ENCODE results near the gene GSTA4.

GSTA4 gene

DNA sequence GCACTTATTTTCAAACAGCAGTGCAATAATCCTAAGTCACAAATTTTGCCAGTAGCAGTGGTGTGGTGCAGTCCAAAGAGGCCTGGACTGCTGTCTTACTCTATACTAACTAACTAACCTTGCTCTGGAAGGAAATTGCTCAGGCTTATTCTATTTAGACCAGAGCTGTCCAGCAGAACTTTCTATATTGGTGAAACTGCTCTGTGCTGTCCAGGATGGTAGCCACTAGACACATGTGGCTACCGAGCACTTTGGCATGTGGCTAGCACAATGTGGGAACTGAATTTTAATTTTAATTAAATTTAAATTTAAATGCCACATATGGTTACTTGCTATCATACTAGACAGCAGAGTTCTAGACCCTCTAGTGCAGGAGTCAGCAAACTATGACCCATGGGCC, 43.1 kb upstream of the GSTA4 start:
- no peak for DNase-seq (ENCODE audit: extremely low read depth, low read depth)
- TF ChIP-seq, protein P1, sequence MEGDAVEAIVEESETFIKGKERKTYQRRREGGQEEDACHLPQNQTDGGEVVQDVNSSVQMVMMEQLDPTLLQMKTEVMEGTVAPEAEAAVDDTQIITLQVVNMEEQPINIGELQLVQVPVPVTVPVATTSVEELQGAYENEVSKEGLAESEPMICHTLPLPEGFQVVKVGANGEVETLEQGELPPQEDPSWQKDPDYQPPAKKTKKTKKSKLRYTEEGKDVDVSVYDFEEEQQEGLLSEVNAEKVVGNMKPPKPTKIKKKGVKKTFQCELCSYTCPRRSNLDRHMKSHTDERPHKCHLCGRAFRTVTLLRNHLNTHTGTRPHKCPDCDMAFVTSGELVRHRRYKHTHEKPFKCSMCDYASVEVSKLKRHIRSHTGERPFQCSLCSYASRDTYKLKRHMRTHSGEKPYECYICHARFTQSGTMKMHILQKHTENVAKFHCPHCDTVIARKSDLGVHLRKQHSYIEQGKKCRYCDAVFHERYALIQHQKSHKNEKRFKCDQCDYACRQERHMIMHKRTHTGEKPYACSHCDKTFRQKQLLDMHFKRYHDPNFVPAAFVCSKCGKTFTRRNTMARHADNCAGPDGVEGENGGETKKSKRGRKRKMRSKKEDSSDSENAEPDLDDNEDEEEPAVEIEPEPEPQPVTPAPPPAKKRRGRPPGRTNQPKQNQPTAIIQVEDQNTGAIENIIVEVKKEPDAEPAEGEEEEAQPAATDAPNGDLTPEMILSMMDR (IDR thresholded peaks at IDR 0.05; ENCODE audit: low read depth, low read length) = no peak

DNA sequence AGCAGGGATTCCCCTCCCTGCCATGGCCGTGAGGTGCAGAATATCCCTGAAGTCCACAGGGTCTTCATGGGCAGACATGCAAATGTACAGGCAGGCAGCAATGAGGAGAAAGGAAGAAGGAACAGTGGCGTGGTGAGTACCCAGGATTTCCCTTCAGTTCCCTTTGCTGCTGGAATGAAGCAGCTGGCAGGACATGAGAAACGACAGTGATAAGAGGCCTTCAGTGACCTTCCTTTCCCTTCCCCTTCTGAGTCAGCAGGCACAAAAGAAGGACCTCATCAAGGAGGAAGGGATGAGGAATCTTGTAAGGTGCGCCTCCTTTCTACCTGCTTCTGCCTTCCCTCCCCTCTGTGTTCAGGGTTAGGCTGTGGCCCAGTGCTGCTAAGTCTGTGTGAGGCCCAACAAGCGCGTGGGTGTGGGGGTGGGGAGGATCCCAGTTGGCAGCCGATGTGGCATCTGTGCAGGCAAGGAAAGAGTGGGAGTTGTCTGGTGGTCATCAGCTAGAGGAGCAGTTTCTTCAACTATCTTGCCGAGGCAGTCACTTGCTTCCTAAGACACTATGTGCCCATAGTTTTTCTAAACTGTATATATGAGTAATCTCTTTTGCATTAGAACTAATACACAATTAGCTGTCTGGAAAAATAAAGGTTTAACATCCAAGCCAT, 40.6 kb upstream of the GSTA4 start:
- DNase-seq (ENCODE audit: extremely low read depth, low read depth) = no peak
- TF ChIP-seq, protein P1 (IDR thresholded peaks at IDR 0.05; ENCODE audit: low read depth, low read length) = no peak

DNA sequence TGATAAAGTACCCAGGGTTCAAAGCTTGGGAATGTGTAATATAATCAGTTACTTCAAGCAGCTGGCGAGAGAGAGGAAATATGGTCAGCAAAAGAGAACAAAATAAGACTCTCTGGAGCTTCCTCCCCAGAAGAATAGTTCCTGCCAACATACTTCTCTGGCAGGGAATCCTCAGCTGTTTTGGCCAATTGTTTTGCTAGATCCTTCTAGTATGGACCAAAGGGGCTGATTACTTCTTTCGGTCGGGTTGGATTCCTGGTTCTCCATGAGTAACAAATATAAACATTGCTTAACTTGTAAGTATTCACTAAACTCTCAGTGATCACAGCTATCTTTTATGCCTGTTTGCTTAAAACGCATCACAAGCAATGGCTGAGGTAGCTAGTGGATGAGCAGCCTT, 38.7 kb upstream of the GSTA4 start:
- DNase-seq (ENCODE audit: extremely low read depth, low read depth) = peak; percentile 81
- TF ChIP-seq, protein P1 (IDR thresholded peaks at IDR 0.05; ENCODE audit: low read depth, low read length) = no peak

DNA sequence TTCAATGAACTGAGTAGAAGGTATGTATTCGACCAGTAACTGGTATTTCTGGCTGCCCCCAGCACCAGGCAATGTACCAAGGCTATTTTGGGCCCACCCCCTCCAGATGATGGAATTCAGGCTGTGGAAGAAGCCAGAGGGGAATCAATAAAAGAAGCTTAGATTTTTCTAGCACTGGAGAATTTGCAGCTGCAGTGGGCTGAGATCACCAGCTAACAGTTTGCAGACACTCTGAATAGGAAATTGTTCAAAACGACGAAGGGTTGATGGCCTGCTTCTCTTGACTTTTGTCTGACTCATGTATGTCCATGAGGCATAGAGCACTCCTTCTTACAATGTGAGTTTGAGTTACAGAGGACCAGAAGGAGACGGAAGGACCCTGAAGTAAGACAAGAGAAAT, 37.8 kb upstream of the GSTA4 start:
- no peak for DNase-seq (ENCODE audit: extremely low read depth, low read depth)

DNA sequence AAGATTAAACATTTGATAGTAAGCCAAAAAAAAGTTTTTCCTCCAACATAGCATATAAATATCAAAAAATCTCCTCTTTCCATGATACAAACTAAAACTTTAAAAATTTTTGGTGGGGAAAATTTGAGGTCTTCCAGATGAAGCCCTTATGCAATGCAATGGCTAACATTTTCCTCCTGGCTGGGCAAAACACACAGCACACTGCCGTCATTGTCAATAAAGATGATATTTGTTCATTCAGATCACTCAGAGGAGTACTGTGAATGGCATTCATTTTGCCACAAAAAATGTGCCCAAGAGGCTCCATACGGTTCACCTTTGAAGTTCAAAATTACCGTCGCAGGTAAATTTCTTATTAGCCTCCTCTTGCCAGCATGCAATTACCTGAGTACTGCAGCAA, 36.2 kb upstream of the GSTA4 start:
- DNase-seq (ENCODE audit: extremely low read depth, low read depth) = no peak
- TF ChIP-seq, protein P1 (IDR thresholded peaks at IDR 0.05; ENCODE audit: low read depth, low read length) = no peak

More for the DNA sequence above, 37.8 kb upstream of the GSTA4 start:
- TF ChIP-seq, protein P1 (IDR thresholded peaks at IDR 0.05; ENCODE audit: low read depth, low read length) = no peak

DNA sequence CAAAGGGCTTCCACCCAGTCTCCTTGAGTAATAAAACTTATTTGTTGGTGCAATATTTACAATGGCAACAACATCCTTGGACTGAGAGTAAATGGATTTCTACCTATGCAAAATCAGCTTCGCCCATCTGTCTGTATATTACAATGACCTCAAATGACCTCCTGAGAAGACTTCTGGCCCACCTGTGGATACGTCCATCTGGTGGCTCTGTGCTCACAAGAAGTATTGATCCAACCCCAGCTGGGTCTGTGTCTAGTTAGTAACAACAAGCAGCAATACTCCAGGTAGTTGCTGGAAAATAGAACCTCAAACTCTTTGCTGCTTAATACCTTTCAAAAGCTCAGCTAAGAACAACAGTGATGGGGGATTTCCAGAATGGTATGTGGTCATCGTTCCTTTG, 34.7 kb upstream of the GSTA4 start:
- DNase-seq (ENCODE audit: extremely low read depth, low read depth) = no peak

DNA sequence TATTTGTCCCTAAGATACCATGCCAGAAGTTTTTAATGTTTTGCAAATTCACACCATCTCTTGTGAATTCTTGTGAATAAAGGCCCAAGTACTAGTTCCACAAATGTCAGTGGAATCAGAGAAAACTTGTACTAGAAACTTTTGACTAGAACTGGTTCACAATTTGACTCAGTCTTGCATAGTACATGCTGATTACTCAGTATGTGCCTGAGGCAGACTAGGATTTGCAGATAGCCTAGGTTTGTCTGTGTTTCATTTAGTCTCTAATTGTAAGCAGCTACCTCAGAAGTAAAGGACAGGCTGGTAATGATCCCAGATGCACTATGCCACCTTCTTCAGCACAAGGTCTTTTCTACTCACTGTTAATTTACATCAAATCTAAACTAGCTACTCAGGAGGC, 34.2 kb upstream of the GSTA4 start:
- DNase-seq (ENCODE audit: extremely low read depth, low read depth) = no peak
- TF ChIP-seq, protein P1 (IDR thresholded peaks at IDR 0.05; ENCODE audit: low read depth, low read length) = no peak

More for the DNA sequence above, 34.7 kb upstream of the GSTA4 start:
- TF ChIP-seq, protein P1 (IDR thresholded peaks at IDR 0.05; ENCODE audit: low read depth, low read length) = no peak
